SU-DHL-6 (cell line): ENCODE measurements around the gene FIBCD1.

Source experiments
- H2AFZ ChIP-seq: fragments of 200-600 bp; sonication (generic); 2 replicates; pipeline ENCODE4 v1.6.1; 2014; ENCODE audit warnings: low read depth, mild to moderate bottlenecking, moderate library complexity, mixed read lengths, antibody characterized with exemption, low read length; ENCODE audit not compliant: severe bottlenecking
- H3F3A ChIP-seq: fragments of 200-600 bp; shearing (Covaris generic); 2 replicates; pipeline ENCODE4 v1.6.0; 2016; ENCODE audit warnings: antibody characterized with exemption, mild to moderate bottlenecking; ENCODE audit not compliant: insufficient read depth
- H3K27ac ChIP-seq: fragments of 200-600 bp; sonication (generic); 2 replicates; pipeline ENCODE4 v1.5.1; 2016; ENCODE audit warnings: low read depth, mild to moderate bottlenecking, low read length, moderate library complexity, mixed read lengths
- H3K27me3 ChIP-seq: fragments of 200-600 bp; sonication (generic), shearing (Covaris generic); 2 replicates; pipeline ENCODE4 v1.6.0; 2014; ENCODE audit warnings: mild to moderate bottlenecking, low read length
- H3K36me3 ChIP-seq: fragments of 200-600 bp; sonication (generic); 2 replicates; pipeline ENCODE4 v1.6.1; 2014; ENCODE audit warnings: mild to moderate bottlenecking, low read length, mixed read lengths
- H3K4me2 ChIP-seq: fragments of 300-600, 200-600 bp; shearing (Covaris generic), sonication (generic); 2 replicates; pipeline ENCODE4 v1.6.0; 2014; ENCODE audit warnings: low read length, low read depth, mild to moderate bottlenecking; ENCODE audit not compliant: poor library complexity, severe bottlenecking
- H3K4me3 ChIP-seq: fragments of 200-600 bp; sonication (generic); 2 replicates; pipeline ENCODE4 v1.5.1; 2014; ENCODE audit warnings: antibody characterized with exemption, low read length, mild to moderate bottlenecking, mixed read lengths; ENCODE audit not compliant: insufficient read depth, poor library complexity, severe bottlenecking
- H3K79me2 ChIP-seq: fragments of 200-600 bp; sonication (generic); 2 replicates; pipeline ENCODE4 v1.6.1; 2014; ENCODE audit warnings: mild to moderate bottlenecking, low read length, moderate library complexity; ENCODE audit not compliant: insufficient read depth
- H3K9ac ChIP-seq: fragments of 200-600 bp; sonication (generic); 2 replicates; pipeline ENCODE4 v1.7.0; 2014; ENCODE audit warnings: mild to moderate bottlenecking, low read length
- H3K9me2 ChIP-seq: fragments of 200-600 bp; sonication (generic); replicated peaks from 2 replicates; pipeline ENCODE4 v1.6.1; 2014; ENCODE audit warnings: low read length; ENCODE audit not compliant: insufficient read depth
- H3K9me3 ChIP-seq: fragments of 200-600 bp; sonication (generic); 2 replicates; pipeline ENCODE4 v1.6.1; 2014; ENCODE audit warnings: low read length, mixed read lengths; ENCODE audit not compliant: insufficient read depth
- H4K20me1 ChIP-seq: fragments of 200-600 bp; sonication (generic); 2 replicates; pipeline ENCODE4 v1.6.1; 2014; ENCODE audit warnings: low read depth, mild to moderate bottlenecking, antibody characterized with exemption, low read length, moderate library complexity, mixed read lengths
- CTCF ChIP-seq: fragments of 200-600 bp; sonication (generic); IDR thresholded peaks from one replicate; pipeline ENCODE4 v1.5.1; 2017; ENCODE audit warnings: antibody characterized with exemption, mild to moderate bottlenecking, low read length, moderate library complexity; ENCODE audit not compliant: insufficient read depth, poor library complexity, severe bottlenecking
- EZH2phosphoT487 ChIP-seq: fragments of 200-600 bp; sonication (generic), shearing (Covaris generic); conservative IDR thresholded peaks from 2 replicates; pipeline ENCODE4 v1.6.1; 2018; ENCODE audit warnings: mild to moderate bottlenecking, antibody characterized with exemption, low read length, moderate library complexity, mixed read lengths

FIBCD1 gene

GRCh38 chr9:130854092-130854491 lies 85.0 kb downstream of the FIBCD1 start:
- no peaks in the 10 kb centered on the region for H3K79me2 ChIP-seq
- TF ChIP-seq CTCF (no peak), EZH2phosphoT487 (no peak)
- no peaks in the 10 kb centered on the region for H3K27me3 ChIP-seq
- H3K4me2 ChIP-seq = no peak overlapping the region
- no peaks in the 10 kb centered on the region for H3F3A ChIP-seq
- no peak overlapping the region for H3K9ac ChIP-seq
- no peaks in the 10 kb centered on the region for H3K36me3 ChIP-seq
- H3K9me3 ChIP-seq = no peaks in the 10 kb centered on the region
- H2AFZ ChIP-seq = no peak overlapping the region
- H3K9me2 ChIP-seq = no peaks in the 10 kb centered on the region
- H4K20me1 ChIP-seq = peaks cover 3% of the 10 kb centered on the region; the same call in 1 of the 2 replicates
- H3K27ac ChIP-seq = no peak overlapping the region
- H3K4me3 ChIP-seq = no peak overlapping the region

DNA sequence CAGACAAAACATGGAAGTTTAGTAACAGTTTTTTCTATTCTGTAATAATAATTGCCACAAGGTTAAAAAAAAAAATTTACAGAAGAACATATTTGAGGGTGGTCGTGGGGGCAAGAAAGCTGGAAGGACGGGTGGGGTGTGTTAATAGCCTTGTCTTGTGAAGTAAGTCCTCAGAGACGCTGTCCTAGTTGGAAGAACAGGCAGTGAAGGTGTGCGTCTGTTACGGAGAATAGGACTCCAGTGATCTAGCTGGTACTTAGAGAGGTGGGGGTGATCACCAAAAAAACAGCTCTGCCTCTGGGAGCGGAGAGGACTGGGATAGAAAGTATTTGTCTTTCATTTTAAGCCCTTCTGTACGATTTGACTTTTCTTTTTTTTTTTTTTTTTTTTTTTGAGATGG lies 86.2 kb downstream of the FIBCD1 start:
- Histone ChIP-seq H3F3A (no peaks in the 10 kb centered on the region), H2AFZ (no peak overlapping the region)

More for the DNA sequence above, 86.2 kb downstream of the FIBCD1 start:
- Histone ChIP-seq H3K36me3 (no peaks in the 10 kb centered on the region), H3K4me3 (no peak overlapping the region), H4K20me1 (peaks cover 3% of the 10 kb centered on the region; the same call in 1 of the 2 replicates), H3K79me2 (no peaks in the 10 kb centered on the region), H3K9ac (no peak overlapping the region), H3K4me2 (no peak overlapping the region), H3K9me3 (no peaks in the 10 kb centered on the region), H3K27me3 (no peaks in the 10 kb centered on the region), H3K9me2 (no peaks in the 10 kb centered on the region), H3K27ac (no peak overlapping the region)
- TF ChIP-seq EZH2phosphoT487 = no peak
- TF ChIP-seq CTCF = no peak
